Measurements from ENCODE around the gene ILKAP.
A peak's percentile ranks its signal among the peaks of the same experiment; 100 is the strongest.

The ILKAP gene, protein sequence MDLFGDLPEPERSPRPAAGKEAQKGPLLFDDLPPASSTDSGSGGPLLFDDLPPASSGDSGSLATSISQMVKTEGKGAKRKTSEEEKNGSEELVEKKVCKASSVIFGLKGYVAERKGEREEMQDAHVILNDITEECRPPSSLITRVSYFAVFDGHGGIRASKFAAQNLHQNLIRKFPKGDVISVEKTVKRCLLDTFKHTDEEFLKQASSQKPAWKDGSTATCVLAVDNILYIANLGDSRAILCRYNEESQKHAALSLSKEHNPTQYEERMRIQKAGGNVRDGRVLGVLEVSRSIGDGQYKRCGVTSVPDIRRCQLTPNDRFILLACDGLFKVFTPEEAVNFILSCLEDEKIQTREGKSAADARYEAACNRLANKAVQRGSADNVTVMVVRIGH

GRCh38 chr2:238203094-238203972, at the start of gene ILKAP:
TSS of gene ILKAP (minus strand) at chr2:238203695. CDS start at chr2:238203553, 142 bp downstream.
- DNase-seq = peak; percentile 80

DNA sequence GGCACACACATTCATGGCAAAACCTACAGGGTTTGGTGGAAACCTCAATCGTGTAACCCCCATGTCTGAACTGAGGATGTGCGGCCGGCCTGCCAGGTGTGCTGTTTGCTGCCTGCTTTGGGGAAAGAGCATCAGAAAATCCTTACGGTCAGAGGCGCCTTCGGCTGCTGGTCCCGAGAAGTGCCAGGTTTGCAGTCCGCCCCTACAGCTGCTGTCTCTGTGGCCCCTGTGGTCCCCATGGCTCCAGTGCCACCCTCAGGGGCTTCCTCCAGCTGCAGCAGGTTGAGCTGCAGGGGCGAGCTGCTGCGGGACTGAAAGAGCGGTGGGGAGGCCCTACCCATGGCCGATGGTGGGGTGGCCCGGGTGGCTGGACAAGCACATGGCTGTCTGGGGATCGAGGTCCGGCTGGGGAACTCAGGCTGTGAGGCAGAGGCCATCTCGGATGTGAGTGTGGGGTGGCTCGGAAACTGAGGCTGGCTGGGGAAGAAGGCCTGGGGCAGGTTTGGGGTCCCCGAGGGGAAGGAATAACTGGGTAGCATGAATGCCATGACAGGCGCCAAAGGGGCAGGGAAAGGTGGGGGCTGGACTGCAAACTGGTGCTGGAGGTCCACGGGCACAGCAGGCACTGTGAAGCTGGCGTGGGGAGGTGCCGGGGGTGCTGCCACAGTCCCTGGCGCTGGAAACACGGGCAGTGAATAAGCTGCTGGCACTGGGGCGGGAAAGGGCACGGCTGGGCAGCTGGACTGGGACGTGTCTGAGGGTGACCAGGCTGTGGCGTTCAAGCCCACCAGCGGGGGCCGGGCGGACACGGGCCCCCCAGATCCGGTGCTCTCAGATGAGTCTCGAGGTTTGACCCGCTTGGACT, 49.5 kb upstream of the ILKAP start:
- no peak for DNase-seq

DNA sequence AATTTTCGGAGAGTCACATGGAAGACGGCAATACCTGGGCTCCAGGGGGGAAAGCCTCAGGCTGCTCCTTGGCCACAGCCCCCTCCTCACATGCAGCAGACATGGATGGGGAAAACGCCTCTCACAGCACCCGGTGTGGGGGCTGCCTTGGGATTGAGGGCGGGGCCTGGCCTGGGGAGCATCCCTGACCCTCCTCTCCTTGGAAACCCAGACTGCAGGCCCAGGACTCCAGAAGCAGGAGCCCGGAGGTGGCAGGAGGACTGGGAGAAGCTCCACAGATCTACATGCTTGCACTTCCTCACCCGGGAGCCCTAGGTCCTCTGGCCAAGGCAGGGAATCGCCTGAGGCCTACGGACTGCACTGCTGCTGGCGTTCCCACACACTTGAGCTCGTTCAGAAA, 48.5 kb upstream of the ILKAP start:
- no peak for DNase-seq

DNA sequence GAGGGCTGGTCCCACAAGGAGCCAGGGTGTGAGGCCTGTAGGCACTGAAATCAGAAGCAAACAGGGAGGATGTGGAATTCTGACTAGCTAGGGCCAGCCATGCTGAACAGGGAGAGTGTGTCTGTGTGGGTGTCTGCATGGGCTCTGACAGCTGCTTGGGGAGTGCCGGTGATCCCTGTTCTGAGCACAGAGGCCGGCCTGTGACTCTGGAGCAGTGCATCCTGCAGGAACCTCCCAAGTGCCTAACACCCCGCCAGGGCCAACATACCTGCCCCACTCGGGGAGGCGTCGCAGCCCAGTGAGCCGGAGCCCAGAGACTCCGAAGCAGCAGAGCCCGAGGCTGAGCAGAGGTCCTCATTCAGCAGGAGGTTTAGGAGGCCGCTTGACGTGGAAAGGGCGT, 47.8 kb upstream of the ILKAP start:
- DNase-seq = no peak

GRCh38 chr2:238250896-238251295, 47.4 kb upstream of the ILKAP start:
- no peak for DNase-seq

GRCh38 chr2:238247841-238248453, 44.5 kb upstream of the ILKAP start:
- DNase-seq = no peak

GRCh38 chr2:238247002-238247822, 43.7 kb upstream of the ILKAP start:
- DNase-seq = no peak

DNA sequence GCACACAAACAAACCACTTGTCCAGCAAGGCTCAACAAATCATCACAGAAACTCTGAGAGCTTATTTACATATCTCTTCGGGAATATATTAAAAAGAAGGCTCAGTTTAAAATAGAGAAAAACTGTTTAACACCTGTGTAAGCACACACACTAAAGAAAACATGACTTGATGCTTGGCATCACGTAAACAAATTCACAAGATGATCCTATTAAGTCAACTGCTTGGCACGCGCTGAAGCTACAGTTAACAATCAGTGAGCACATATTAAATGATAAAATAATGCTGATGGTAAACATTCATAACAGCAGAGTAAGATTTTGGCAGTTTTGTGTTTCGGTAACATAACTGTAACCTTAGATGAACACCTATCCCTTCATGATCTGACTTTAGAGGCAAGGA, 40.7 kb upstream of the ILKAP start:
- no peak for DNase-seq

DNA sequence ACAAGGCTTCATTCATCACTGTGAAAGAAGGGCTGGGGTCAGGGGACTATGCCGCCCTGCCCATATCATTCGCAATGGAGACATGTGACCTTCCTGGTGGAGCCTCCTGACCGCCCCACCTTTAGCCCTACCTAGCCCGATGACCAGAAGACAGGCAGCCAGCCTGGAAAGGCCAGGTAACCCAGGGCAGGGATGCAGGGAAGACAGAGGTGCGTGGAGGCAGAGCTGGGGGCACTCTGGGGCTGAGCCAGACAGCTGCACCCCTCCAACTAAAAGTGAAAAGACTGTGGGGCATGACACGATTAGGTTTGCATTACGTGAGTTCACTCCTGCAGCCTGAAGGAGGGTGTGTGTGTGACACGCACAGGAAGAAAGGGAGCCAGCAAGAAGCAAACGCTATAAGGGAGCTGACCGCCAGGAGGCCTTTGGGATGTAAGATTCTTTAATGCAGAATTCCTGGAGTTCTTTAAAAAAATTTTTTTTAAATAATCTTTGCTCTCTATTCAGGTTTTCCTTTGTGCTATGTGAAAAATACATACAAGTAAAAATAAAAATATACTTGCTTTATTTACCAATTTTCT, 40.1 kb upstream of the ILKAP start:
- DNase-seq = no peak

DNA sequence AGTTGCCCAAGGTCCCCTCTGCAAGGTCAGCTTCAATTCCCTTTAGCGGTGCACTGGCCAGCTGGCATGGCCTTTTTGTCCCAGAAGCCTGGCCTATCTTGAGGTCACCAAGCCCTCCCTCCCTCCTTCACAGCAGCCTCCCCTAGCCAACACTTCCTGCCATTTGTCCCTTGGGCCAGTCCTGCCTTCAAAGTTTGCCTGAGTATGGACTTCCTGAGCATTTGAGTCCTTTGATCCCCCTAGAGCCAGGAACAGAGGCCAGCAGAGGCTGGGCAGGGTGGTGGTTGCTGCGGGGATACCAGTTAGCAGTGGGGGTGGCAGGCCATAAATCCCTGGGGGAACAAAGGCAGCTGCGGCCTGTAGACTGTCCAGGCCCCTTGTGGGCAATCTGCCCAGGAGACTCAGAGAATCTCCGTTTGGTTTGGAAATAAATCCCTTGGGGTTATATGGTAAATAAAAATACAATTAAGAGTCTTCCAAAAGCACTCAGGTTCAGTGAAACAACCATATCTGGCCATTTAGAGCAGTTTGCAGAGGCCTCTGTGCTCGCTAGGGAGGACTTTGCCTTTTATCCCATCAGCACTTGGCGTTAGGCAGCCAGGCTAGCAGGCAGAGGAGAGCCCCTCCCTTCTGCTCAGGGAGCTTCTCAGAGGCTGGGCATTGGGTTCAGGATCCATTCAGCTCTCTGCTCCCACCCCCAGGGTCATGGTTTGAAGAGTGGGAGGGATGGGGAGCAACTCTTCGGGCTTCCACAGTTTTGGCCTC, 39.4 kb upstream of the ILKAP start:
- no peak for DNase-seq

GRCh38 chr2:238241970-238242369, 38.5 kb upstream of the ILKAP start:
- no peak for DNase-seq

- no peak for DNase-seq
These were observed 37.5 kb upstream of the ILKAP start for GRCh38 chr2:238240757-238241711.

GRCh38 chr2:238239863-238240756, 36.6 kb upstream of the ILKAP start, which contains the start of gene HES6:
TSS of gene HES6 (minus strand) at chr2:238240038. CDS start at chr2:238239905, 133 bp downstream.
- DNase-seq = peak; percentile 82

- DNase-seq = no peak
These were observed 36.0 kb upstream of the ILKAP start for GRCh38 chr2:238239543-238239862.

DNA sequence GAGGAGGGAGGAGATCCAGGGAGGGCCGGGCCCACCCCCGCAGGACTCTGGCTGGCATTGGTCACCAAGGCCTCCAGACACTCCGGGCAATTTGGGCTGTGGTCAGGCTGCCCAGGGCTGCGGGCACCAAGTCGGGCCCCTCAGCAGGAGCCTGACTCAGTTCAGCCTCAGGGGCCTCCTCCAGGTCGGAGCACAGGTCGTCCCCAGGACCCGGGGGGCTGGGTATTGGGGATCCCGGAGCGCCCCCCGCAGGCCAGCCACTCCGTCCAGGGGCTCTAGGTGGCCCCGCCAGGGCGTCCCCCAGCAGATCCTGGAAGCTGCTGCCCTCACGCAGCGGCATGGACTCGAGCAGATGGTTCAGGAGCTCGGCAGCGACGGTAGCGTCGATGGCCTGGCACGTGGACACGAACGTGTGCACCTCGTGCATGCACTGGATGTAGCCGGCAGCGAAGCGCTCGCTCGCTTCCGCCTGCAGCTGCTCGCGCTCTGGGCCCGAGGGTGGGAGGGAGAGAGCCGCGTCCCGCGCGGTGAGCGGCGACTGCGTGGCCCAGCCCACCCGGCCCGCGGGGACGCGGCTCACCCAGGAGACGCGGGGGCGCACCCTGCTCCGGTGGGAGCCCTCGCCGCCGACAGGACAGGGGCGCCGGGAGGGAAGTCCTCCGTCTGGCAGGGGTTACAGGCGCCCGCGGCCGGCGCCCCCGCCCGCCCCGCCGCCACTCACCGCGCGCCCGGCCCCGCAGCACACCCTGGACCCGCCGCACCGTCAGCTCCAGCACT, 35.5 kb upstream of the ILKAP start:
- DNase-seq = no peak

GRCh38 chr2:238238311-238238765, 34.8 kb upstream of the ILKAP start:
- no peak for DNase-seq

- DNase-seq = no peak
These were observed 34.1 kb upstream of the ILKAP start for GRCh38 chr2:238237431-238238135.
